HG03520 (cell line): ENCODE data around the gene SQSTM1.

Experiments
- ATAC-seq: cut with Tn5 transposase; IDR thresholded peaks from one replicate; pipeline ENCODE4 v1.9.1; 2021; ENCODE audit warnings: mild to moderate bottlenecking, moderate library complexity; ENCODE audit not compliant: unreplicated experiment

SQSTM1 gene

DNA sequence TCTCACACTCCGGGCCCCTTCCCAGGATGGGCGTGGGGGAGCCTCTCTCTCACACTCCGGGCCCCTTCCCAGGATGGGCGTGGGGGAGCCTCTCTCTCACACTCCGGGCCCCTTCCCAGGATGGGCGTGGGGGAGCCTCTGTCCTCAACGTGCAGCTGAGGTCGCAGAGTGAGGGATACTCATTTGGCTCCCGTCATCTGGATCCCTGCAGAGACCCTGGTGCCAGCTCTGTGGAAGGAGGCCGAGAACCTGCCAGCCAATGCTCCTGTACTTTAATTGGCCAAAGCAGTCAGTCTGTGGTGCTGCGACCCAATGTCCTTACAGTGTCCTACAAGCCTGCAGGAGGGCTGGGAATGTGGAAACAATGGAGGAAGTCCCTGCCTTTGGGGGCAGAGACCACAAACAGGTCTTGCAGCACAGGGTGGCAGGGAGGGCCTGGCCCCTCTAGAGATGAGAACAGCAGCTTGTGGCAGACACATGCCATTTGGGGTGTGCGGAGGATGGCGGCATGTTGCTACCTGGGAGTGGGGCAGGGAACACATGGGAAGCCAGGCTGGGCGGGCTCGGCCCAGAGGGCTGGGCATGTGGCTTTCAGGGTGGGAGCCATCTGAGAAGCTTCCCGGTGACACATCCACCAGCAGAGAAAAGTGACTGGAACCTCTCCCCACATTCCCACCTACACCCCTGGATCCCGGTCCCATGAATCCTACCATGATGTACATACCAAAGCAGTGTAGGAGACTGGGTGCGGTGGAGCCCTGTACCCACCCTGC, 51.5 kb downstream of the SQSTM1 start:
- no peak for ATAC-seq

DNA sequence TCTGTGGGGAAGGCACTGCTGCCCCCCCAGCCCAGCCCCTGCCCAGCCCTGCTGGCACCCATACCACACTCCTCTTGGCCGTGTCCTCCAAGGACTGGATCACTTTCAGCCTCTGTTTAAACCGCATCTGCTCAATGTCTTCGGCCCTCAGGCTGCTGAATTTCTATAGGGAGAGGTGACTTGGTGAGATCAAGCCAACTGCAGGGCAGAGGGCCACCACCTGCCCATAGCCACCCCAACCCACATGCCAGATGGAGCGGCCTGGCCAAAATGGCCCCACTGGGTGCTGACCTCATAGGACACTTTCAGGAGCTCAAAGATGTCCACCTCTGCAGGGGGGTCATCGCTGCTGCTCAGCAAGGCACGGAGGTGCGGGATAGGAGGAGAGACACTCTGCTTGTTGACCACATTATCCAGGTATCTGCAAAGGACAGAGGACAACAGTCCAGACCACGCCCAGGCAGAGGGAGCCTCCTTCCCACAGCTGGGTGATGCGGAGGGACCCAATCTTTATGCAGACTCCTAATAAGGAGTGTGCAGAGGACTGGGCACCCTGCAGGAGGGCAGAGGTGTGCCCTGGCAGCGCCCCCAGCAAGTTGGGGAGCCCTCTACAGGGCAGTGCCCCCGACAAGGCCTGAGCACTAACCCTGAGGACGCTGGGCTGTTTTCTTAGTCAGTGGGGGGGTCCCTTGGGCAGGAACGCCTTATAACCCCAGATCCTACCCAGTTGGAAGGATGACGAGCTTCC, 52.3 kb downstream of the SQSTM1 start:
- no peak for ATAC-seq

DNA sequence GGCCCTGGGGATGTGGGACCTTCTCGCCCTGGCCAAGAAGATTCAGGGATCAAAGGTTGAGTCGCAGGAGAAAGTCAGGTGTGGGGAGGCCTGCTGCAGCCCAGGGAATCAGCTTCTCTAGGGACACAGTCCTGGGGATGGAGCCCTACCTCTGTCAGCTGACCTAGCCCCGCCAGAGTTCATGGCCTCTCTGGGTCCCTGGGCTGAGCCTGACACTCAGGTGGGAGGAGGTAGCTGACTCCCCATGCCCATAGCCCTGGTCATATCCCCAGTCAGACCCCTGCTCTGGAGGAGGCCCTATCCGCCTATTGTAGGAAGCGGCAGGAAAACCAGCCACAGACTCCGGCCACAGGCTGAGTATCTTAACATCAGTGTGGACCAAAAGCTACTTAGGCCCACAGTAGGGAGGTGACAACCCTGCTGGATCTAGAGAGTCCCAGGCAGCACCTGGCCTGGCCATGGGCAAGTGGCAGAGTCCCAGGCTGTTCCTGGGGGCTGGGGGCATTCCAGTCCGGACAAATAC, 52.9 kb downstream of the SQSTM1 start:
- no peak for ATAC-seq

DNA sequence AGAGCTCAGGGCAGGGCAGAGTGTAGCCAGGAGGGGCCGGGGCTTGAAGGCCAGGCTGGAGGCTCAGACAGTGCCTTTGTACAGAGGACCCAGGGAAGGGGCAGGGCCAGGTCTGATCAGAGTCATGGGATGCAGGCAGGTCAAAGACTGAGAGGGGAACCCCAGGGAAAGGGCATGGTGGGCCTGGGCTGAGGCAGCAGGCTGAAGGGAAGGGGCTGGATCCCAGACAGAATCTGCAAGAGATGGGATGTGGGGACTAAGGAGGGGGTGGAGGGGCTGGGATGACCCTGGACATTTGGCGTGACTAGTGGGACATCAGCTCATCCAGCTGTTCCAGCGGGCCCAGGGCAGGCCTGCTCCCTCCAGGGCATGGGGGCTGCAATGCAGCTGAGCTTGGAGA, 53.4 kb downstream of the SQSTM1 start:
- no peak for ATAC-seq

DNA sequence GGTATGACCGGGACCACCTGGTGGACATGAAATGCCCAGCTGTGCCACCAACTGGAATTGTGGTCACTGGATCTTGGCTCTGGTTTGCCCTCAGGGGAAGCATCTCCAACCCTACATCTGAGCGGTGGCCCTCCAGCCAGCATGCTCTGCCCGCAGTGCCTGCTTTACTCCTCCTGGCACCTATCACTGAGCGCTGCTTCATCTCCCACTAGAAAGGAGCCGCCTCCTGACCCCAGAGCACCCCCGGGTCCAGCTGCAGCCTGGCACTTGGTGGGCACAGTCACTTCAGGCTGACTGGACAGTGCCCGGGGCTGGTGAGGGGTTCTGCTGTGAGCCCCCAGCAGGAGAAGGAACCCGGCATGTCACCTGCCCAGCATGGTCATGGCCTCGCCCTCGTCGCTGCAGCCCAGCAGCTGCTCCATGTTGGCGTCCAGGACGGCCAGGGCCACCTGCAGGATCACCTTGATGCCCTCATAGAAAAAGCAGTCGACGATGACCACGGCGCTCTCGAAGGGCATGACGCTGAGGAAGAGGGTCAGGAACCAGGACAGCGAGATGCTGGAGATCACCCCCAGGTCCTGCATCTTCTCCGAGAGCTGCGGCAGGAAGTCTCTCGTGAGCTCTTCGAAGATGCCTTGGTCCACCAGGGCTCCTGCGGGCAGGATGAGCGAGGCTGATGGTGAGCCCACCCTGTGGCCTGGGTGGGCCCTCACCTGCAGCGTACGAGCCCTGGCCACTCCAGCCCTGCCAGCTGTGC, 54.0 kb downstream of the SQSTM1 start:
- ATAC-seq: no peak

DNA sequence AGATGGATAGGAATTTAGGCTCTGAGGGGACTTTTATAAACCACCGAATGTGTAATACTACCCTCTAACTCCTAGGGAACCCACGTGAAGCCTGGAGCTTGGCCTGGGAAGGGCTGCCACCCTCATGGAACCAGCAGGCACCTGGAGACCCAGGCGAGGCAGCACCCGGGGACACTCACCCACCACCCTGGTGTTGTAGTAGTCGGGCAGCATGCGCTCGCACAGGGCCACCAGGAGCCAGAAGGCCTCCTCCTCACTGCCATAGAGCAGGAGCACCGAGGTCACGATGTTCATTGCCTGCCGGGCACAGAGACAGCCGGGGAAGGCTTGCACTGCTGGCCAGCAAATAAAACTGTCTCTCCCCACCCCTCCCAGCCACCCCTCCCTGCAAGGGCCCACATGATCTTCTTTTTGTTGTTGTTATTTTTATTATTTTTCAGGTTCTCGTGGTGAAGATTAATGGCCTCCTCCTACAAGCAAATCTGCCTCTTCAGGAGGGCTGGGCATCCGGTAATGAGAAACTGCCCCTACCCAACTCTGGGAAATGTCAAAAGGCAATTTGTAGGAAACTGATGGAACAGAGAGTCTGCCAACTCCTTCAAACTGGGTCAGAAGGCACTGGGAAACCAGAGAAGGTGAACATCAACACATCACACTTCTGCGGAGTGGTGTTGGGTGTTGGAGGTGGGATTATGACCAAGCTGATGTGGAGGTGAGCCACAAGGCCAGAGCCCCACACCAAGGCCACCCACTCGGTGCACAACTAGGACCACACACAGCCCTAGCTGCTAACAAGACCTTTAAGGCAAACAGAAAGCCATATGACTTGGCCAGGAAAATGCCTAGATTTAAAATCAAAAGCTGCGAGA, 55.3 kb downstream of the SQSTM1 start:
- no peak for ATAC-seq

DNA sequence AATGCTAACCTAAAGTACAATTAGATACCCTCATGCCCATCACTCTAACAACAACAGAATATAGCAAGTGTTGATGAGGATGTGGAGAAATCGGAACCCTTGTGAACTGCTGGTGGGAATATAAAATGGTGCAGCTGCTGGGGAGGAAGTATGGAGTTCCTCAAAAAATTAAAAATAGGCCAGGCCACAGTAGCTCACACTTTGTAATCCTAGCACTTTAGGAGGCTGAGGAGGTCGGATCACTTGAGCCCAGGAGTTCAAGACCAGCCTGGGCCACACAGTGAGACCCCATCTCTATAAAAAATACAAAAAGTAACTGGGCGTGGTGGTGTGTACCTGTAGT, 55.9 kb downstream of the SQSTM1 start:
- no peak for ATAC-seq

DNA sequence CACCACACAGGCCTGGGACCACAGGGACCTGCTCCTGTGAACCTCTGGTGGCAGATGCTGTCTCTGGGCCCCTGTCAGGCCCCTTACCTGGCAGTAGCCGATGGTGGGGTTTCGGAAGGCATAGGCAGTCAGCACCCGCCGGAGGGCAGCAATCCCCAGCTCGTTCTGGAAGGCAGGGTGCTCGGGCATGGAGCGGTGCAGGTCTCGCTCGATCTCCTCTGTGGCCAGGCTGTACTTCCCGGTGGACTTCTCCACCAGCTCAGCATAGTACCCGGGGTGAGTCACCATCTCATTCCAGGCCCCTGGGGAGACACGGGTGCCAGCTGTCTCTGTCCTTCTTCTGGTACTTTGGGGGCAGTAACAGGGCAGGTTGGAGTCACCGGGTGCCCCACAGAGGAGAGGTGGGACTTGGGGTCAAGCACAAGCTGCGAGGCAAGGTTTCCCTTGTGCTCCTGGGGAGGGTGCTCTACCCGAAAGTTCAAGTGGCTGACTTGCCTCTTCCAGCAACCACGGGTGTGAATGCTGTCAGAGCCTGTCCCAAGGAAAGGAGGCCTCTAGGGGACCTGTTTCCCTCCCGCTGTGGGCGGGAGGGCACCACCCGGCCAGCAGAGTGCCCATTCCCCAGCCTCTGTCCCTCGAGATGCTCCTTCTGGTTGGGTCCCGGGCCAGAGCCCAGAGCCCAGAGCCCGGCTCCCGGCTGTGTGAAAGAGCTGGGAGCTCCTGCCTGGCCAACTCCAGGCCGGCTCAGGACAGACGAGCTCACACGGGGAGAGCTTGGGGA, 57.7 kb downstream of the SQSTM1 start:
- no peak for ATAC-seq

DNA sequence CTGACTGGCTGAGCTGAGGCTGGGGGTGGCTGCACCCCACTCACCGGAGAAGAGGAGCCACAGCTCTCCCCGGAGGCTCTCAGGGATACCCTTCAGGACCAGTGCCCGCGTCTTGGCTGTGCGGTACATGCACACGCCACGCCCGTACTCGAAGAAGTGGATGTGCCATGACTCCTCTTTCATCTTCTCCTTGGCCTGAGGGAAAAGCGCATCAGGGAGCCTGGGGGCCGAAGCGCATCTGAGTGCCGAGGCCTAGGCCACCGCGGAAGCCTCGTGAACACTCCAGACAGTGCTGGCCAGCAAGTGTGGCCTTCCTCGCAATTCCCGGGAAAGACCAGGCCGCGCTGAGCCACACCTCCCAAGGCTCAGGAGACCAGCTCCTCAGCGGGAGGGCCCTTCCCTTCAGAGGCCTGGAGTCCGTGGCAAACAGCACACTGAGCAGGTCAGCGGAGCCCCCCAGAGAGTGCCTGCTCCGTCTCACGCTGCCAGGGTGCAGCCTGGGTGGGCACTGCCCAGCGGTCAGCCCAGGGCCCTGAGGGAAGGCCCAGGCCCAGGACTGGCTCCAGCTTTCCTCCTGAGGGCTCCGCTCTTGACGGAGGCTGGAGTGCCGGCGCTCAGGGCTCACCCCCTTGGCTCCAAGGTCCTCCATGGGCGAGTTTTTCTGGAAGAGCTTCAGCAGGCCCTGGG, 58.4 kb downstream of the SQSTM1 start:
- no peak for ATAC-seq

DNA sequence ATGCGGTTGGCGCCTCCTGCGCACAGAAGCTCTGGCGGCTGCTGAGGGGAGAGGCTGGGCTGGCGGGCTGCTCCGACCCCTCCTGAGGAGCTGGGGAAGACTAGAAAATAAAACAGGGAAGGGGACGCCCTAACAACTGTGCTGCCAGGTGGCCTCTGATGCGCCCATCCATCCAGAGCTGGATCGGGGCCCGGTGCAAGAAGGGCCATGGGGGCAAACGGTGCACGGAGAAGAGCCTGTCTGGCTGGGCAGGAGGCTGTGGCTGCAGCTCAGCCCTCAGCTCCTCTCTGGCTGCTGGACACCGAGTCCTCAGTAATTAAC, 58.9 kb downstream of the SQSTM1 start:
- no peak for ATAC-seq

DNA sequence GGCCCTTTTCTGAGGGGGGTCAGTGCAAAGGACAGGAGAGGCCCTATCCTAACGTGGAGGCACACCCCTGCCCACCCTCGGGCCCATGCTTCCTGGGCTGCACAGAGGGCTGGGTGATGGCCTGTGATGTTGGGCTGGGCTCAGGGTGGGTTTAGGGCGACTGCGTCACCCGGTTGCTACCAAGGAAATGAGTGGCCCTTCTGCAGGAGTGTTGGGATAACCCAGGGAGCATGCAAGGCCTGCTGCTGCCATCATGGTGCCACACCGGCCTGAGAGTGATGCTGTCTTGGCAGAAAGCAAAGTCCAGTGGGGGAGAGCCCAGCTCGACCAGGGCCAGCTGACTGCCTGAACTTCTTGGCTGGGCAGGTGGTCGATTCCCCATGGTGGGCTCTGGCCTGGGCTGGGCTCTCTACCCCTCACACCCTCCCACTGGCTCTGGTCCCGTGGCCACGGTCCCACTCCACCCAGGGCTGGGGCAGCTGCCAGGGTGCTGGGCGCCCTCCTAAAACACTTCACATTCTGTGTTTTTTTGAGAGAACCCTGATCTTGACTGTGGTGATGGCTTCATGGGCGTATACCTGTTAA, 59.5 kb downstream of the SQSTM1 start:
- no peak for ATAC-seq

DNA sequence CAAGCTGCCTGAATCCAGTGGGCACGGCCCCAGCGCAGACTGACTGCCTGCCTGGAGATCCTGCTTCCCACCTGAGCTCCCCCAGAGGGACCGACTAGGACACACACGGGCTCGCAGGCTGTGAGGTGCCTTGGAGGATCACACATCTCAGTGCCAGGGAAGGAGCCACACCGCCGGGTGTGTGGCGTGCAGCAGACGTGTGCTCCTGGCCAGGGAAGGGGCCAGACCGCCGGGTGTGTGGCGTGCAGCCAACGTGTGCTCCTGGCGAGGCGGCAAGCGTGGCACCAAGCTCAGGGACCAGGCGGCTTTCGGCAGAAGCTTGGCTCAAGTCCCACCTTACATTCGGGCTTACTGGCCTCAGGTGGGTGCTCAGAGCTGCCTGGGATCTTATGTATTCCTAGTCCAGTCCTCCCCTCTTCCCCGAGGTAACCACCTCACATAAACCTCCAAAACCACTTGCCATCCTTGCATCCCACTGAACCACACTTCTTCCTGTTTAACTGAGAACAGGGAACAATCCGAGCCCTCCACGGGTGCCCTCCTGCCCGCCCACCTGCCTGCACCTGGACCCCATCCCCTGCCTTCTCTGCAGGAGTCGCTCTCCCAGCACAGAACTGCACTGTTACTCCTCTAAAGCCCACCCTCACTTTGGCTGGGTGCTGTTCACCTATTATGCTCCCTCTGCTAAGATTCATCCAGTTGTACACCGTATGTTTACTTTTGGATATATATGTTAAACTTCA, 60.3 kb downstream of the SQSTM1 start:
- ATAC-seq: no peak

DNA sequence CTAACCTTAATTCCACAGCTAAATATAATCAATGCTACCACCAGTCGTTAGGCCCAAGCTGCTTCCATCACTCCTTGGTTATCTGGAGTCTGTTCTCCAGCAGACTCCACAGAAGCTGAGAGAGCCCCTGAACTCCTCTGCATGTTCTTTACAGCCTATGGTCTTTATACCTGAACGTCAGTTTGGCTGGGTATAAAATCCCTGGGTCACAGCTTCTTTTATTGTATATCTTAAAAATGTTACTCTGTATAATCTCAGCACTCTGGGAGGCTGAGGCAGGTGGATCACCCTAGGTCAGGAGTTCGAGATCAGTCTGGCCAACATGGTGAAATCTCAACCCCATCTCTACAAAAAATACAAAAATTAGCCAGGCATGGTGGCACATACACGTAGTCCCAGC, 61.6 kb downstream of the SQSTM1 start:
- ATAC-seq: no peak

DNA sequence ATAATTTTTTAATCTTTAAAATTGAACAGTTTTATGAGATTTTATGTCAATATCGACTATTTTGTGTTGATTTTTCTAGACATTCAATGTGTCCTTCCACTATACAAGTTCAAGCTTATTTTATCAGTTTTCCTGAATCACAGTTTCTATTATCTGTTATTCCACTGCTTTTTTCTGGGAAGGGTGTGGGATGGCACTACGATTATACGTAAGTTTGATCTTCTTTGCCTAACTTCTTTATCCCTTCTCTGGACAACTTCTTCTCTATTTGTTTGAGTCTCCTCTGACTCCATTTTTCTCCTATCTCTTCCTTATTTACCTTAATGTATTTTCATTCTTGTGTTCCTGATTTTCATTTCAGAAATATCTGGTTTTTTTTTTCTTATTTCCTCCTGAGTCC, 62.5 kb downstream of the SQSTM1 start:
- no peak for ATAC-seq

DNA sequence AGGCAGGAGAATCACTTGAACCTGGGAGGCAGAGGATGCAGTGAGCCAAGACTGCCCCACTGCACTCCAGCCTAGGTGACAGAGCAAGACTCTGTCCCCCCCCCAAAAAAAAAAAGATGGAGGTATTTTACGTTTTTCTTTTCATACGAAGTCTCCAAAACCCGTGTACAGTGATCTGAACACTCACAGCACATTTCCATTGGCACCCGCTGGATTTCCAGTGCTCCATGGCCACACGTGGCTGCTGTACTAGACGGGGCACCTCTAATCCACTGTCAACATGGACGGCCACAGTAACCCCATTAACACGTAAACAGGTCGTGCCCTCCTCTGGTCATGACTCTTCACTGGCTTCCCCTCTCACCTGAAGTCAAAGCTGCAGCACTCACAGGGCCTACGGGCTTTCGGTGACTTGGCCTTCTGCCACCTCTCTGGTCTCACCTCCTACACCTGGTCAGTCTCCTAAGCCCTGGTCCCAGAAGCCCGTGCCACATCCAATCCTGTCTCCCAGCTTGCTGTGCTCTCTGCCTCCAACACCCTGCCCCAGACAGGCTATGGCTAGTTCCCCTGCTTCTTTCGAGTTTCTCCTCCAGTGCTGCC, 64.9 kb downstream of the SQSTM1 start:
- ATAC-seq: no peak

DNA sequence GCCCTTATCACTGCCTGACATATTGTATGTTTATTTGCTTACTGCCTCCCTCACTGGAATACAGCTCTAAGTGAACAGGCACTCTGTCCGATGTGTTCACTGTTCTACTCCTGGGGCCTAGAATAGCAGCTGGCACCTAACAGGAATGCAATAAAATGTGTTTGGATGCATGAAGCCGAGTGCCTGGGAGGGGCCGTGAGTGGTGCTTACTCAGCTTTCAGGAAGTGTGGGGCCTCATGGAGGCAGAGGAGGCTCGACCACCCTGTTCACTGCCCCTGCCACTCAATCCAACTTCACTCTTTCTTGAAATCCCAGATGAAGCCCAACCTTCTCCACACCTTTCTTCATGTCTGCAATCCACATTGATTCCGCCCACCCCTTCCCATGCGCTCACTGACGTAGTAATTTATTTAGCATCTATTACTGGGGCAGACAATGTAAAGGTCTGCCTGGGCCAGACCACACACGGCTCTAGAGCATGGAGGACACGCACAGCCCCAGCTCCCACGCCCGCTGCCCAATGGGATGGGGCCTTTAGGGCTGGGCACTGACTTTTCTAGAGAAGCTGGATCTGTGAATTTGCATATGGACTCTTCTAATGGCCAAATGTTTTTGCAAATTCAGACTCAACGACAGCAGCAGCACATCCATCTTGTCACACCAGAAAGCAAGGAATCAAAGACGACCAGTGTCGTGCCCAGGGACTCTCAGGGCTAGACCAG, 65.6 kb downstream of the SQSTM1 start:
- no peak for ATAC-seq

DNA sequence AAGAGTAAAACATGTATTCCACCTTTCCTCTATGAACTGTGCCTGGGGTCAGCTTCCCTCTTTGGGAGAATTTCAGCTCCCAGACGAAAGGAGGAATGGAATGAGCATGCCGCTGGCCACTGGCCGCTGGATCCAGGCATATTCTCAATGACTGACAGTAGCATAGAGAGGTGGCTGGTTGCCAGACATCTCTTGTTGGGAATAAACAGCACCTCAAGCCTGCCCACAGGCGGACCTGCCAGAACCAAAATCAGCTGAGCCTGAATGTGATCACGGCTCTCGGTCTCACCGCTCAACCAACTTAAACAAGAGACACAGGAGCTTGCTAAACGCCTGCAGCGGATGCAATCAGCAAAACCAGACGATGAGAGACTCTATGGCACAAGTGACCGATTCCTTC, 66.4 kb downstream of the SQSTM1 start:
- ATAC-seq: no peak
